Measurements from ENCODE around the gene STXBP6. TPM values are rescaled to one million over a fixed set of nuclear protein-coding genes. Genes with fewer than 3 reads are reported as not detected.
"Not testable (repeated sequence)": the region's sequence is repeated elsewhere in the genome, so short reads cannot be mapped to it uniquely, and the experiment has no call there.

Gene STXBP6
- total and polyA plus RNA-seq, 2 experiments from 2014 or later = 19.7 to 29.0 TPM

DNA sequence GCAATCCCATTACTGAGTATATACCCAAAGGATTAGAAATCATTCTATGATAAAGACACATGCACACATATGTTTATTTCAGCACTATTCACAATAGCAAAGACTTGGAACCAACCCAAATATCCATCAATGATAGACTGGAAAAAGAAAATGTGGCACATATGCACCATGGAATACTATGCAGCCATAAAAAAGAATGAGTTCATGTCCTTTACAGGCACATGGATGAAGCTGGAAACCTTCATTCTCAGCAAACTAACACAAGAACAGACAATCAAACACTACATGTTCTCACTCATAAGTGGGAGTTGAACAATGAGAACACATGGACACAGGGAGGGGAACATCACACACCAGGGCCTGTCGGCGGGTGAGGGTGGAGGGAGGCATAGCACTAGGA is 113.2 kb downstream of the STXBP6 start:
- not testable (repeated sequence) for H3K4me1 ChIP-seq (ENCODE audit: insufficient read depth); H3K27ac Mint-ChIP-seq; H3K4me2 ChIP-seq; H3K27me3 Mint-ChIP-seq (ENCODE audit: insufficient read depth, low read depth, poor library complexity); H3K9me3 Mint-ChIP-seq; H3F3A ChIP-seq (replicated peaks; ENCODE audit: low read depth); H2AFZ ChIP-seq; H3K36me3 ChIP-seq (ENCODE audit: insufficient read depth); DNase-seq (ENCODE audit: low spot score); H3K79me2 ChIP-seq (replicated peaks; ENCODE audit: insufficient read depth); H3K4me3 ChIP-seq; H3K36me3 Mint-ChIP-seq (ENCODE audit: low read depth); H4K20me1 ChIP-seq (replicated peaks; ENCODE audit: insufficient read depth); H3K27ac ChIP-seq (ENCODE audit: low read depth); H3K4me3 Mint-ChIP-seq; ATAC-seq; H3K9me2 ChIP-seq (ENCODE audit: insufficient read depth); H3K27me3 ChIP-seq (ENCODE audit: insufficient read depth)
- peaks cover 16% of the 10 kb centered on the region for H3K4me1 Mint-ChIP-seq

- Mint-ChIP-seq H3K9me3 (no peaks in the 10 kb centered on the region), H3K4me3 (no peak overlapping the region), H3K27me3 (ENCODE audit: insufficient read depth, low read depth, poor library complexity) (no peaks in the 10 kb centered on the region), H3K4me1 (peaks cover 7% of the 10 kb centered on the region), H3K36me3 (ENCODE audit: low read depth) (no peaks in the 10 kb centered on the region; the same call in 2 of the 3 replicates), H3K27ac (no peak overlapping the region)
- Histone ChIP-seq H3K4me2 (no peak overlapping the region), H2AFZ (no peak overlapping the region), H4K20me1 (replicated peaks; ENCODE audit: insufficient read depth) (no peaks in the 10 kb centered on the region), H3K27ac (ENCODE audit: low read depth) (no peak overlapping the region), H3F3A (replicated peaks; ENCODE audit: low read depth) (no peaks in the 10 kb centered on the region), H3K4me3 (no peak overlapping the region), H3K36me3 (ENCODE audit: insufficient read depth) (no peaks in the 10 kb centered on the region), H3K4me1 (ENCODE audit: insufficient read depth) (no peaks in the 10 kb centered on the region), H3K9me2 (ENCODE audit: insufficient read depth) (peaks cover 5% of the 10 kb centered on the region; the same call in 1 of the 2 replicates), H3K79me2 (replicated peaks; ENCODE audit: insufficient read depth) (no peaks in the 10 kb centered on the region; the same call in 1 of the 2 replicates), H3K27me3 (ENCODE audit: insufficient read depth) (no peaks in the 10 kb centered on the region)
- ATAC-seq (no peak), DNase-seq (ENCODE audit: low spot score) (no peak)
- TF ChIP-seq ZNF331 (CRISPR knock-in tag; IDR thresholded peaks at IDR 0.05; ENCODE audit: low read depth) = no peak
- no peak for TF ChIP-seq POLR2AphosphoS5 (IDR thresholded peaks at IDR 0.05; ENCODE audit: low read depth)
These were observed 114.2 kb downstream of the STXBP6 start for GRCh38 chr14:24935796-24936195.

DNA sequence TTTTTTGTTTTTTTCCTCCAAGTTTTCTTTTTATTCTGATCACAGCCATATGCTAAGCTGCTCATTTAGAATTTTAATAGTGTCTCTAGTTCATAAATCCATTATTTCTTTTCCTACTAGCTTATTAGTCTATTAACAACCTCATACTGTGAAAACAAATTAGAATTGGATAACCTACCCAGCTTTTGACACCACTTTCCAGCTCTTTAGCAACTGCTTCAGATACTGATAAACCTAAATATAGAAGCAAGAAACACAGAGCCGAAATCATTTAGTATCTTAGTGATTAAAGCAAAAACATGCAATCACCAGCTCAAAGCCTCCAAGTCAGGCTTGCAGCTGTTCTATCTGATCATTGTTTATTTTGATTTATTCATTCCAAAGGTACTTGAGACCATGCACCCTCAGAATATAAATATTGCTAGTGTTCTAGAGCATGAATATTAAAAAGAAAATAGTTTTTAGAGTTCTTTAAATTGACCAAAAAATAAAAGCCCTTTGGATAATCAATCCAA is 121.5 kb downstream of the STXBP6 start:
- H3F3A ChIP-seq (replicated peaks; ENCODE audit: low read depth) = no peaks in the 10 kb centered on the region
- Mint-ChIP-seq H3K9me3 (no peaks in the 10 kb centered on the region), H3K27ac (no peak overlapping the region), H3K36me3 (ENCODE audit: low read depth) (no peaks in the 10 kb centered on the region; the same call in 2 of the 3 replicates), H3K27me3 (ENCODE audit: insufficient read depth, low read depth, poor library complexity) (no peaks in the 10 kb centered on the region), H3K4me1 (peaks cover 43% of the 10 kb centered on the region), H3K4me3 (no peak overlapping the region)
- no peak overlapping the region for H3K27ac ChIP-seq (ENCODE audit: low read depth)
- H3K4me3 ChIP-seq = no peak overlapping the region
- no peaks in the 10 kb centered on the region for H3K79me2 ChIP-seq (replicated peaks; ENCODE audit: insufficient read depth)
- no peak overlapping the region for H3K4me2 ChIP-seq
- DNase-seq (ENCODE audit: low spot score) (no peak), ATAC-seq (no peak)
- H3K4me1 ChIP-seq (ENCODE audit: insufficient read depth) = peaks cover 48% of the 10 kb centered on the region
- H3K27me3 ChIP-seq (ENCODE audit: insufficient read depth) = no peaks in the 10 kb centered on the region
- peaks cover 5% of the 10 kb centered on the region; the same call in 1 of the 2 replicates for H3K9me2 ChIP-seq (ENCODE audit: insufficient read depth)
- no peaks in the 10 kb centered on the region for H3K36me3 ChIP-seq (ENCODE audit: insufficient read depth)
- no peak overlapping the region for H2AFZ ChIP-seq
- no peaks in the 10 kb centered on the region for H4K20me1 ChIP-seq (replicated peaks; ENCODE audit: insufficient read depth)
- TF ChIP-seq POLR2AphosphoS5 (IDR thresholded peaks at IDR 0.05; ENCODE audit: low read depth) (no peak), ZNF114 (CRISPR knock-in tag; IDR thresholded peaks at IDR 0.05) (no peak), NANOG (IDR thresholded peaks at IDR 0.05; ENCODE audit: borderline replicate concordance) (no peak), EZH2phosphoT487 (IDR thresholded peaks at IDR 0.05; ENCODE audit: unreplicated experiment) (no peak), STAT1 (IDR thresholded peaks at IDR 0.05; ENCODE audit: unreplicated experiment) (no peak), REST (IDR thresholded peaks at IDR 0.05; ENCODE audit: unreplicated experiment) (no peak), CREB1 (CRISPR knock-in tag; IDR thresholded peaks at IDR 0.05; ENCODE audit: low read depth) (no peak), EZH2 (IDR thresholded peaks at IDR 0.05; ENCODE audit: low read depth, unreplicated experiment) (no peak)

All from GM23338 (cell line).